NCI-H524 treated with DMSO at 0.1 percent for 48 hours (cell line): Measurements from ENCODE around the gene CRYBA2.

Experiments
- DNase-seq: peaks from one replicate; lab custom pipeline; 2025; lab: John Stamatoyannopoulos, UW

Gene CRYBA2

DNA sequence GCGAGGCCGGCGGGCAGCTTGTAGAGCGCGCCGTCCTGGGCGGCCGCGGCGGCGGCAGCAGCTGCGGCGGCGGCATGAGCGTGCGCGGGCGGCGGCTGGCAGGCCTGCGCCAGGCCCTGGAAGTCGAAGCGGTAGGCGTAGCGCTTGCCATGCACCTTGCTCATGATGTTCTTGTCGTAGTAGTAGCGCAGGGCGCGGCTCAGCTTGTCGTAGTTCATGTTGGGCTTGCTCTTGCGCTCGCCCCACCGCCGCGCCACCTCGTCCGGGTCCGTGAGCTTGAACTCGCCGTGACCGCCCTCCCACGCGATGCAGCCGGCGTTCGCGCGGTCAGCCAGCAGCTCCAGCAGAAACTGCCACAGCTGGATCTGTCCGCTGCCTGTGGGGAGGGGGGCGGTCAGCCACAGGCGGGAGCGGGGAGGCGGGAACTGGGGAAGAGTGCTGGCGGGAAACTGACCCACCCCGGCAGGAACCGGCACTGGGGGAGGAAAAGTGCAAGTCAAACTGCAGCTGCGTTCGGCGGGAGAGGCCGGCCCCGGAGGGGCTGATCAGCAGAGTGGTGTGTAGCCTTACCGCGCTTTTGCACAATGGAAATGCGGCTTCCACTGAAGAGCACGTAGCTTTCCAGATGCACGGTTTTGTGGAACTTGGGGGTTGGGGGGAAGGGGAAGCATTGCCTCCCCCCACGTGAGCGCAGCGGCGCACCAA, 11.2 kb downstream of the CRYBA2 start:
- DNase-seq: no peak

DNA sequence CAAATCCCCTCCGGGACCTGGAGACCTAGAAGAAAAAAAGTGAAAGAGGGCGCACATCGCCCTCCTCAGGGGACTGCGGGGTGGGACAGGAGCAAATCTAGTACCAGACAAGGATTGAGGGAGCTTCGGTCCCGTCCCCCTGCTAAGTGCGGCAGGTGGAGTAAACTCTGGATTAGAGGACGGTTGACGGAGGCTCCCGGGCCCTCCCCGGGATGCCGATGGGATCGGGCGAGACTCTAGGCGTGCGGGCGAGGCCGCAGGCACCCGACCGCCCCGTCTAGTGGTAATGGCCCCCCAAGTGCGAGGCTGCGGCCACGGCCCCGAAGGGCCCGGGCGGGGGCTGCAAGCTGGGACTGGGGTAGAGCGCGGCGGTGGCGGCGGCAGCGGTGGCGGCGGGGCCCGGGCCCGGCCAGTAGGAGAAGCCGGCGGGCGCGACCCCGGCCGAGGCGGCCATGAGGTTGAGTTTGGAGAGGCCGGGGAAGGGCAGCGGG, 11.8 kb downstream of the CRYBA2 start:
- peak; percentile 58 for DNase-seq

DNA sequence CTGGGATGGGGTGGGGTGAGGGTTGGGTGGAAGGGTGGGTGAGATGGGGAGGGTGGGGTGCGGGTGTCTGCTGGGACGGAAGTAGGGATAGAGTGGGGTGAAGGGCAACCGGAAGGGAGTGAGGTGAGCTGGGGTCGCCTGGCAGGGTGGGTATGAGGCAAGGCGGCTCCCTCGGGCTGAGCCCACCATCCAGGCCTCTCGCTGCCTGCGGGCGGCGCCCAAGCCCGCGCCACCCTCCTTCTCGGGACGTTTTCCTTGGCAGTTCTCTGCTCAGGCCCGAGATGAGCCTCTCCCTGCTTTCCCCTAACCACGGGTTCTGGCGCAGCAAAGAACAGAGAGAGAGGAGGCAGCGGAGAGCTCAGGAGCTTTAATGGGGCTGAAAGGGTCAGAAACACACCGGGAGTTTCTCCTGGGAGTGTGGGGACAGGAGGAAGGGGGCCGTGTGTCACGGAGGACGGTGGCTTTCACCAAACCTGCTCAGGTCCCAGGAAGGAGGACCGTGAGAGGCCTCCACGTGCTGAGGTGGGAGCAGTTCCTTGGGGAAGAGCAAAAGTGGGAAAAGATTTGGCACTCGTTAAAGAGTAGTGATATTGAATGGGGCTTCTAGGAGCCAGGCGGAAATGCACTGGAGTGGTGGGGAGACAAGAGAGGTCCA, 12.4 kb downstream of the CRYBA2 start:
- DNase-seq: no peak

DNA sequence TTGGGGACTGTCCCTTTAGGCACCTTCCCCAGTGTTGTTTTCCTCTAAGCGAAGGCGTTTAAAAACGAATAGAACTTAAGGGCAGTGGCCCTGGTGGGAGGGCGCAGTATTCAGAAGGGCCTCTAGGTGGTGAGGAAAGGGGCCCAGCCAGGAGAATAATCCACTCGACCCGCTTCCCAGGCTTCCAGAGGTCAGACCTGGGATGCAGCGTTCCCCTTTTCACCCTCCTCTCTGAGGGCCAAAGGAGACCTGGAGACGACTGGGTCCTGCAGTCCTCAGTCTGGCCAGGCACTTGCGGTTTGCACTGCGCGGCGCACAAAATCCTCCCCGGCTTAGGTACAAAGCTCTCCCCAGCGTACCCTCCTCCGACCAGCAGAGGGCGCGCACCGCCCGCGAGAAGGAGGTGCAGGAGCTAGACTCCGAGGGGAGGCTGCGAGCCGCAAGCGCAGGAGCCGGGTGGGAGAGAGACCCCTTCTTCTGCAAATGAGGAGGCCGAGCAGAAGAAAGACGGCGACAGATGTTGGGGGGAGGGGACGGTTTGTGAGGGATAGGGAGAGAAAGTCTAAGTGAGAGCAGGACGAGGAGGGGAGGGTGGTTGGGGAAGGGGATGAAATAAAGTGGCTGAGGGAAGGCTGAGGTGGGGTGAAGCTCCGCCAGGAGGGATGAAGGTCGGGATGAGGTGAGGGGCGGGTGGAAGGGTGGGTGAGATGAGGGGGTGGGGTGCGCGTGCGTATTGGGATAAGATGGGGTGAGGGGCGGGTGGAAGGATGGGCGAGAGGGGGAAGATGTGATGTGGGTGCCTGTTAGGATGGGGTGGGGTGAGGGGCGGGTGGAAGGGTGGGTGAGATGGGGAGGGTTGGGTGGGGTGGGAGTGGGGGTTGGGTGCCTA, 13.1 kb downstream of the CRYBA2 start:
- peak; percentile 51 for DNase-seq

DNA sequence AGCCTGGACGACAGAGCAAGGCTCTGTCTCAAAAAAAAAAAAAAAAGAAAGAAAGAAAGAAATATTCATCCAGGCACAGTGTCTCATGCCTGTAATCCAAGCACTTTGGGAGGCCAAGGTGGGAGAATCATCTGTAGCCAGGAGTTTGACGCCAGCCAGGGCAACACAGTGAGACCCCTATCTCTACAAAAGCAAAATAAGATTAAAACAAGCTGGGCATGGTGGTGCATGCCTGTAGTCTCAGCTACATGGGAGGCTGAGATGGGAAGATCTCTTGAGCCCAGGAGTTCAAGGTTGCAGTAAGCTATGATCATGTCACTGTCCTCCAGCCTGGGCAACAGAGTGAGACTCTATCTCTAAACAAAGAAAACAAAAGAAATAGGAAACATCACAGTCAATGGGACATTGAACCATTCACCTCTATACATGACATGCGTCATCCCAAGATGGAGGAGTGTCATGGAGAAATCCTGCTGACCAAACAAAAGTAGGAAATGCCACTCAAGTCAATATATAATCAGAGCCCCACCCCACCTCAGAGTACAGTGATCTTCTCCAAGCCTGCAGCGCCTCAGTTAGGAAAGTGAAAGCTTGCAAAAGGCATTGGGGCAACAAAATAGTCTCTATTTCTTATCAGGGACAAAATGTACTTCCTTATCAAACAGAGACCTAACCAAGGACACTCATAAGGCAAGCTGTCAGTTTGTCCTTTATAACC, 18.0 kb downstream of the CRYBA2 start:
- DNase-seq: no peak

DNA sequence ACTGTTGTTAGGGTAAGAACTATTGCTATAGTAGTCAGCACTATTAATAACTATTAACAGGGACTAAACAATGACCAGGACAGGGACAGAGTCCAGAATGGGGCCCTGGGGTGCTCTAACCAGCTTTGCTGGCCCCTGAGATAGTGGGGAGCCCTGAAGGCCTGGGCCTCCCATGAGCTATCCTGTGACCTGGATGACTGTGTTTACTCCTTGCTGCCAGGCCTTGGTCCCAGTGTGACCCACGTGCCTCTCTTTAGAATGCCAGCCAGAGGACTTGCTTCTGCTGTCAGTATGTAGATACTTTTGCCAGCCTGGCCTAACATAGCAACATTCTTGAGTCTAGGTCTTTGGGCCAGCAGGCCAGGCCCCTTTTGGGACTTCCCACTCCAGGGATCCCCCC, 22.3 kb downstream of the CRYBA2 start:
- no peak for DNase-seq

DNA sequence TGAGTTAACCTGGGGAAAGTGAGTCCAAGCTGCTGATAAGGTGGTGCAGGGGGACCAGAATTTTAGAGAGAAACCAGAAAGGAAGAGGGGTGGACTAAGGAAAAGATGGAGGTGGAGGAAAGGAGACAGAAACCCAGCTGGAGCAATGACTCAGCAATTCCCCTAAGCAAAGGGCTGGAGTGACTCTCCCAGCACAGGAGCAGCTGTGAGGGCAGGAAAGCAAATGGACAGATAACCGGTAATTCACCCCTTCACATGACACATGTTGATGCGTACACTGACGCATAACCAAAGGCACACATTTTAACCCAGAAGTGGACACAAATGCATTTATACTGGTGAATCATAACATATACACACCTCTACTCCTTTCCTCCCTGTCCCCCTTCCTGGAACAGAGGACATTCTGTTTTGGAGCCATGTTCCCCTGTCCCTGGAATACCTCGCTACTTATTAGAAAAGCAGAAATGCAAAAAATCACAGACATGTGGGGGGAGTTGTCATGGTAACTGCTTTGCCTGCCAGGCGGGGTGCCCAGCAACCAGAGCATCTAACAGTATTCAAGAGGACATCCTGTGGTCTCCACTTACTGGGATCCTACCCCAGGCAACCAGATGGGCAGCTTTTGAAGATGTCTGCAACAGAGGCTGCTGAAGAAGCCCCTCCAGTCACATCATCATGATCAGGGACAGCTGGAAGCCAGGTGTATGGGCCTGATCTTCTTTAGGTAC, 29.0 kb downstream of the CRYBA2 start:
- DNase-seq: peak; percentile 99

DNA sequence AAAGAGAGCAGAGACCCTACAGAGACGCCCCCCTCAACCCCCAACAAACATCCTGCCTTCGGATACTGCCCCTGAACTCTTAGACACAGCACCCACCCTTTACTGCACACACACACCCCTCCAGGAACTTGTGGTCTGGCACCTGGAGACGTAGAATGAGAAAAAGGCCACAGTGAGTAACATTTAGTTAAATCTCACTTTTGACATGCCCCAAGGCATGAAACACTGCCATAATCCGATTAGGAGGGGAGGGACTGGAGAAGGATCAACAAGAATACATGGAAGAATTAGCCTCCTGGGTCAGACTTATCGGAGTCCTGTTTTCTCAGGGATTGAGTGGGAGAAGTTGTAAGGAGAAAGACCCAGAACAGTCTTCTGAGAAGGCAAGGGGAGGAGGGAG, 29.6 kb downstream of the CRYBA2 start:
- DNase-seq: peak; percentile 37

DNA sequence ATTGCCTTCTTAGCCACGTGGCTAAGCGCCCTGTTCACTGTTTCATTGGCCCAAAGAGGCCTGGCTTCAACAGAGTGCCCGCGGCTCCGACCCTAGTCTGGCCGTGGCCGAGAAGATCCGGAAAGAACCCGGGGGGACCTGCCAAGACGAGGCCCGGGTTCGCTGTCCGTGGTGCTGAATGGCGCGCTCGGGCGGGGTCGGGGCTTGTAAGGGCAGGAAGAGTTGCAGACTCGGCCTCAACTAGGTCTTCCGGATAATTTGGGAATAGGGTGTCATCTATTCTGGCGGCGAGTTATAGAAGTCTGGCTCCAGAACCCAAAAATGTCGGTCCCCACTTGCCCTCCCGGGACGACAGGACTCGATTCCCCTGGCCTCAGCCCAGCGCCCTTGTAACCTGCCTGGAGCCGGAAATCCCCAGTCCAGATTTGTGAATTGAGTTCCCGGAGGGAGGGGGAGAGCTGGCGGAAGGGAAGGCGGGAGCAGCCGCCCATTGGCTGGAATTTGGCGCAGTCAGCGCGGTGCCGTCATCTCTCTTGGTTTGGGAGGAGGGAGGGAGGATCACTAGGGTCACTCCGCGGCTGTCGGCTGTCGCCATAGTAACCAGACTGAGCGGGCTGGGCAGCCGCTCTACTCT, 30.2 kb downstream of the CRYBA2 start:
- peak; percentile 93 for DNase-seq

DNA sequence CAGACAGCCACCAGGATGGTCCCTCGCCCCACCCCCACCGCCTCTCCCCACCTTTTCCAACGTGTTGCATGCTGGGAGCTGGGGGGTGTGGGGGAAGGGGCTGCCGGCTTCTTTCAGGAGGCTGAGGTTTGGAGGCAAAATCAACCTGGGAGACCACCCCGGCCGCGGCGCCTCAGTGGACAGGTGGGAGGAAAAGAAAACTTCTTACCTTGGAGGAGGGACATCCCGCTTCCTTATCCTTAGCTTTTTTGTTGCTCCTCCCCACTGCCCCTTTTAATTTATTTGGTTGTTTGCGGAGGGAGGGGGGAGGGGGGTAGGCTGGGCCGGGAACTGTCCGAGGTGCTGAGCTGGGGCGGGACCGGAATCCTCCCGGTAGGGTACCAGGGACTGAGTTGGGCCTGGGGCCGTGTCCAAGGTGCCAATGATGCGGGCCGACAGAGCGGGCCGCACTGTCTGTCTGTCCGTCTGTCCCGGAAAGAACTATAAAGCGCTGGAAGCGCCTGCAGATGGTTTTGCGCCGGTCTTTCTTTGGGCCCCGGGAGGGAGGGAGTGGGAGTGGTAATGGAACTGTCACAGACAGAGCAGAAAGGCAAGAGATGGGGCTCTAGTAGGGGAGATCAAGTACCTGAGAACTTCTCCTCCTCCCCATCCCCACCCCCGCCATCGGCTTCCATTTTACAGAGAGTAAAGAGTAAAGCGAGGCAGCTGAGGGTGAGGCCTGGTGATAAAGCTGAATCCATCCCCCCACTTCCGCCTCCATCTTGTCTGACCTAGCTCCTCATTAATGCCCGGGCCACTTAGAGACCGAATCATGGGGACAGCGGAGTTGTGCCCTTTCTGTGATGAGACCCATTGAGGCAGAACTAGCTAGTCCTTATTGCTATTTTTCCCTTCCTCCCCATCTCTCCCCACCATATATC, 31.3 kb downstream of the CRYBA2 start:
- DNase-seq: no peak

DNA sequence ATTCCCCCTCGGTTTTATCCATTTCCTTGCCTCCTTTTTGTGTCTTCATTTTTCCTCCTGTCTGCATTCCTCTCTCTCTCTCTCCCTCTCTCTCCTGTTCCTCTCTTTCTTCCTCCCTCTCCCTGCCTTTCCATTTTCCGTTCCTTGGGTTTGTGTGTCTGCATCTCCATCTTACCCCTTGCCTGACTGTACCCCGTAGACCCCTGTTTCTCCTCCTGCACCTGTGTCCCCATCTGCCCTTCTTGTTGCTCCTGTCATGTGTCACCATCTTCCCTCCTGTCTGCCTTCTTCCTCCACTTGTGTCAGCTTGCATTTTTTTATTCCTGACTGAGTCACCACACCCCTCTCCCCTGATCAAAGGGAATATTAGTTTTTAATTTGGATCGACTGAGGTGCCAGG, 32.0 kb downstream of the CRYBA2 start:
- DNase-seq: no peak

DNA sequence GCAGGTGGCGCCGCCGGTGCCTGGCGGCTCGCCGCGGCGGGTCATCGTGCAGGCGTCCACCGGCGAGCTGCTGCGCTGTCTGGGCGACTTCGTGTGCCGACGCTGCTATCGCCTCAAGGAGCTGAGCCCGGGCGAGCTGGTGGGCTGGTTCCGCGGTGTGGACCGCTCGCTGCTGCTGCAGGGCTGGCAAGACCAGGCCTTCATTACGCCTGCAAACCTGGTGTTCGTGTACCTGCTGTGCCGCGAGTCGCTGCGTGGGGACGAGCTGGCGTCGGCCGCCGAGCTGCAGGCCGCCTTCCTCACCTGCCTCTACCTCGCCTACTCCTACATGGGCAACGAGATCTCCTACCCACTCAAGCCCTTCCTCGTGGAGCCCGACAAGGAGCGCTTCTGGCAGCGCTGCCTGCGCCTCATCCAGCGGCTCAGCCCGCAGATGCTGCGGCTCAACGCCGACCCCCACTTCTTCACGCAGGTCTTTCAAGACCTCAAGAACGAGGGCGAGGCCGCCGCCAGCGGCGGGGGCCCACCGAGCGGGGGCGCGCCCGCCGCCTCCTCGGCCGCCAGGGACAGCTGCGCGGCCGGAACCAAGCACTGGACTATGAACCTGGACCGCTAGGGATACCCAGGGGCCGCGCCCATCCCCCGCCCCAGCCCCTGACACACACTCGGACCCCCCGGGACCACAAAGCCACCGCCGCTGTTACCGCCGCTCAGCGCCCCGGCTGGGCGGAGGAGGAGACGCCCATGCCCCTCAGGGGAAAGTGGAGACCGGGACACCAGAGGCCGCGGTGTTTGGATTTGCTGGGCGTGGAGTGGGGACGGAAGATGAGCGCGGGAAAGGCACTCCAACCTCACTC, 32.7 kb downstream of the CRYBA2 start:
- no peak for DNase-seq

DNA sequence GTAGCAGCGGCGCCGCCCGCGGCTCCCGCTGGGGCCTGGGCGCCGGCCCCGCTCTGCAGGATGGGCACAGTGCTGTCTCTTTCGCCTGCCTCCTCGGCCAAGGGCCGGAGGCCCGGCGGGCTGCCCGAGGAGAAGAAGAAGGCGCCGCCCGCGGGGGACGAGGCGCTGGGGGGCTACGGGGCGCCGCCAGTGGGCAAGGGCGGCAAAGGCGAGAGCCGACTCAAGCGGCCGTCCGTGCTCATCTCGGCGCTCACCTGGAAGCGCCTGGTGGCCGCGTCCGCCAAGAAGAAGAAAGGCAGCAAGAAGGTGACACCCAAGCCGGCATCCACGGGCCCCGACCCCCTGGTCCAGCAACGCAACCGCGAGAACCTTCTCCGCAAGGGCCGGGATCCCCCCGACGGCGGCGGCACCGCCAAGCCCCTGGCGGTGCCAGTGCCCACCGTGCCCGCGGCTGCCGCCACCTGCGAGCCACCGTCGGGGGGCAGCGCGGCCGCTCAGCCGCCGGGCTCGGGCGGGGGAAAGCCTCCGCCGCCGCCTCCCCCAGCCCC, 33.4 kb downstream of the CRYBA2 start:
- no peak for DNase-seq

DNA sequence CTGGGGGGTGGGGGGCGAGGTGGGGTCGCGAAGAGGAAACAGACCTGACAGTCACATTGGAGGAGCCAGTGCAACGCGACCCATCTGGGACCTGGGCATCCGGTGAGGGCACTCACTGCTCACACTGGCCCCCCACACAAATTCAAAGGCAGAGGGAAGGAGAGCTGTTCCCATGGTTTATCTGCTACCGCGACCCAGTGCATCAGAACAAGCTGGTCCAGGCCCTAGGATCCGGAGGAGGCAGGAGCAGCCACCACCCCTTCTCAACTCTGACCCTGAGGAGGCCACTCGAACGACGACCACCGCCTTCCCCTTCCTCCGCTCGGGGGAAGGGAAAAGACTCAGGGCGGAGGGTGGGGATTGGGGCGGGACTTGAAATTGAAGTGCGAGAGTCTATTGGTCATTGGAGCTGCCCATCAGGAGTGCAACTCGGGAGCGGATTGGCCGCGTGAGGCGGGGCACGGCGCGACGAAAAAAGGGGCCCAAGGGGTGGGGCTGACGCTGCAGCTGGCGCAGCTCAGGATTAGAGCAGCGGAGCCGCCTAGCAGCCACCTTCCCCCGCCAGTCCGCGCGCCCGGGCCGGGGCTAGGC, 34.0 kb downstream of the CRYBA2 start, which contains the start of gene CDK5R2:
Gene CDK5R2 (plus strand): TSS at position 526 of the 591 bp plus-strand sequence. CDS start 155 bp downstream, outside the sequence.
- DNase-seq: peak; percentile 55

DNA sequence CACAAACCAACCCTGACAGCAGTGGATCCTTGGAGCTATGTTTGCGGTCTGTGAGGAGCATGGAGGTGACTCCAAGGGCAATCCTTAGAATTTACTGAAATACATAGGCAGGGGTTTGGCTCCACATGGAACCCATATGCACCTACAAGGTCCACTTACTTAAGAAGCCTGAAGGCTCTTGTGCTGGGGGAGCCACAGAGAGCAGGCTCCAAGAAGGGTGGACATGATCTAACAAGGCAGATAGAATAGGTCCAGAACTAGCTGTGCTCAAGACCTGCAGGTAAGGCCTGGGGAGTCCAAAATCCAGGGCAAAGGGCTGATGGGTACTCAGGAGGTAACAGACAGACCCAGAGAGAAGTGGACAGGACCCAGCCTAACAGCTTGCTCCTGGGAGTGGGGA, 34.9 kb downstream of the CRYBA2 start:
- DNase-seq: no peak

DNA sequence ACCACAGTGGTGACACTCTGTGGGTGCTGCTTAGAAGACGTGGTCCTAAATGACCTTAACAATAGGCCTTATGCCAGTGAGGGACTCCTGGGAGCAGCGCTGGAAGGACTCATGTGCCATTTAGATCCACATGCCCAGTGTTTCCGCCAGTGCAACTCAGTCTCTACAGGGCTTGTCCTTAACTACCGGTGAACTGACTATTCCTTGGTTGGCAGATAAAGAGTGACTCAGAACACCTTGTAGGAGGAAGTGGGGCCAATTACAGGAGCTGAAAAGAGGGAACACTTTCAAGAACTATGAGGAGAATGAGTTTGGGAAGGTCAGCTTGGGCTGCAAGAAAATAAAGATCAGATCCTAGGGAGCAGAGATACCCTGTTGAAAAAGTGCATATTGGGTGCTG, 35.6 kb downstream of the CRYBA2 start:
- no peak for DNase-seq

DNA sequence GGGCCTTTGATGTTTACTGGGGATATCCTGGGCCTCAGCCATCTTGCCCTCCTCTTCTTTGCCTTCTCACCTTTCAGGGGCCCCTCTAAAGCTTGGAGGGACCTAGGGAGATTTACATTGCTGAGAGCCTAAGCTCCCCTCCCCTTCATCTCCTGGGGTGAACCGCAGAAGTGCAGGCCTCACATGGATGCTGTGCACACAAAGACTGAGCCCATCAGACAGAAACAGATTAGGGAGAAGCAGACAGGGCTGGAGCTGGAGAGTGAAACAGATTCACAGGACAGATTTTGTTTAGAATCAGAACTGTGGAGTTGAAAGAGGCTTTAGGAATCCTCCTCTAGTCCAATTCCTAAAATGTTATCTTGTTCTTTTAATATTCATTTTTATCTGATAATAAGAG, 37.2 kb downstream of the CRYBA2 start:
- no peak for DNase-seq
